ENCODE data around the gene HS1BP3. TPM values are rescaled to one million over a fixed set of nuclear protein-coding genes. Genes with fewer than 3 reads are reported as not detected.

Gene HS1BP3
- total and polyA plus RNA-seq, 2 of the 13 experiments (the other 11 are each of a cell fraction or from before 2014, with no cell fraction given), result 15.2 to 22.0 TPM

GRCh38 chr2:20585710-20586594 is 64.9 kb downstream of the HS1BP3 start (continued):
- no peak for TF ChIP-seq MBNL3 (CRISPR knock-in tag; conservative IDR thresholded peaks at IDR 0.05)
- TF ChIP-seq GATA4 (IDR thresholded peaks at IDR 0.05; ENCODE audit: borderline replicate concordance, low read depth), result no peak; the same call in 1 of the 2 replicates
- 0 out of 2 replicates have a peak, but pooled peaks have one; percentile 46 for TF ChIP-seq PAX8 (CRISPR knock-in tag; IDR thresholded peaks at IDR 0.05; ENCODE audit: borderline replicate concordance)
- TF ChIP-seq RERE (CRISPR knock-in tag; IDR thresholded peaks at IDR 0.05; ENCODE audit: low read depth), result no peak
- TF ChIP-seq TMF1 (CRISPR knock-in tag; IDR thresholded peaks at IDR 0.05; ENCODE audit: low read depth), result no peak
- no peak for TF ChIP-seq MLX (CRISPR knock-in tag; IDR thresholded peaks at IDR 0.05)
- TF ChIP-seq NCOA2 (CRISPR knock-in tag; IDR thresholded peaks at IDR 0.05), result no peak
- TF ChIP-seq ZNF530 (CRISPR knock-in tag; IDR thresholded peaks at IDR 0.05; ENCODE audit: low read depth), result no peak
- TF ChIP-seq ZNF101 (CRISPR knock-in tag; IDR thresholded peaks at IDR 0.05; ENCODE audit: borderline replicate concordance, low read depth), result no peak
- no peak for TF ChIP-seq ZNF703 (CRISPR knock-in tag; IDR thresholded peaks at IDR 0.05; ENCODE audit: borderline replicate concordance)
- no peak for TF ChIP-seq MLXIP (CRISPR knock-in tag; IDR thresholded peaks at IDR 0.05; ENCODE audit: borderline replicate concordance)
- TF ChIP-seq MNT (IDR thresholded peaks at IDR 0.05), result no peak
- TF ChIP-seq ZNF839 (CRISPR knock-in tag; IDR thresholded peaks at IDR 0.05; ENCODE audit: borderline replicate concordance), result peak; percentile 35; the same call in 1 of the 2 replicates
- TF ChIP-seq ZNF678 (CRISPR knock-in tag; IDR thresholded peaks at IDR 0.05), result no peak
- TF ChIP-seq ZNF782 (CRISPR knock-in tag; IDR thresholded peaks at IDR 0.05; ENCODE audit: borderline replicate concordance), result peak; percentile 85
- no peak for TF ChIP-seq FOXA3 (CRISPR knock-in tag; IDR thresholded peaks at IDR 0.05)
- no peak for TF ChIP-seq ZNF224 (CRISPR knock-in tag; IDR thresholded peaks at IDR 0.05)
- TF ChIP-seq SETDB1 (CRISPR knock-in tag; IDR thresholded peaks at IDR 0.05; ENCODE audit: borderline replicate concordance), result no peak
- TF ChIP-seq RARA (CRISPR knock-in tag; IDR thresholded peaks at IDR 0.05), result no peak; the same call in 1 of the 2 replicates

All from HepG2 (cell line).